ENCODE data around the gene MUC4. TPM values are rescaled to one million over a fixed set of nuclear protein-coding genes. Genes with fewer than 3 reads are reported as not detected.

Gene MUC4
- total RNA-seq, 2 donors from 2014 or later = 0.19 to 0.28 TPM

DNA sequence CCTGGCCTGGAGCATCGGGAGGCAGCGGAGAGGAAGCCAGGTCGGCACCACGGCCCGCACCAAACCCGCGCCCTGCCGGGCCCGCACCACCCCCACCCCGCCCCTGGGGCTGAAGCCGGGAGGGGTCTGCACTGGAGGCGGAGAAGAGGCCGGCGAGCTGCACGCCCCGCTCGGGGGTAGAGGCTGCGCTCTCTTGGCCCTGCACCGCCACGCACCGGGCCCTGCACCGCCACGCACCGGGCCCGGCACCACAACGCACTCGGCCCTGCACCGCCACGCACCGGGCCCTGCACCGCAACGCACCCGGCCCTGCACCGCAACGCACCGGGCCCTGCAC, 49.5 kb downstream of the MUC4 start:
- peaks cover under 1 to 13% of the 10 kb centered on the region in 2 donors for H3K4me1 Mint-ChIP-seq (ENCODE audit: low read depth in 2 of 2)
- no peak overlapping the region for H3K4me3 Mint-ChIP-seq
- peaks cover 10 to 23% of the 10 kb centered on the region in 2 donors for H3K27me3 Mint-ChIP-seq
- no peaks in the 10 kb centered on the region for H3K36me3 Mint-ChIP-seq
- no peak for ATAC-seq
- no peak overlapping the region for H3K27ac Mint-ChIP-seq
- no peak for DNase-seq (ENCODE audit: low spot score)
- H3K9me3 Mint-ChIP-seq = no peaks in the 10 kb centered on the region

GRCh38 chr3:195761567-195762248, 50.0 kb downstream of the MUC4 start:
- H3K4me3 Mint-ChIP-seq = no peak overlapping the region
- no peak overlapping the region for H3K27ac Mint-ChIP-seq
- peaks cover 10 to 28% of the 10 kb centered on the region in 2 donors for H3K27me3 Mint-ChIP-seq
- no peaks in the 10 kb centered on the region for H3K9me3 Mint-ChIP-seq
- H3K4me1 Mint-ChIP-seq (ENCODE audit: low read depth in 2 of 2) = peaks cover 5 to 16% of the 10 kb centered on the region in 2 donors
- ATAC-seq (peak in 1 of 2 donors; percentile 46), DNase-seq (ENCODE audit: low spot score) (no peak)
- no peaks in the 10 kb centered on the region for H3K36me3 Mint-ChIP-seq

DNA sequence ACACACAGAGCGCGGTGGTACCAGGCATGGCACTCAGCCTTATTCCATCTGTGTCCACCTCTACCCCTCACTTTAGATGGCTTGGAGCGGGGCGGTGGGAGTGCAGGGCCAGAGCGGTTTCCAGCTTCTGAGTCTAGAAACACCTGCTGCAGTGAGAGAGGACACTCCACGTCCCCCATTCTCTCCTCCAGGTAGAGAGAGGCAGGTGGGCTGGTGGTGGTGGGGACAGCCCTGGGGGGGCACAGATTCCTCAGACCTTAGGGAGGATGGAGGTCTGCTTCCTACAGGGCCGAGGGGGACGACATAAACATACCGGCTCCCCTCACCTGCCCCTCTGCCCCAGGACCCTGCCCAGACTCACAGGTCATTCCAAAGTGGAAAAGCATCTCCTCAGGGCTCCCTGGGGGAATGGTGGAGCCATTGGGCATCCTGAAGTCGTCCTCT, 50.6 kb downstream of the MUC4 start:
- no peak overlapping the region for H3K4me3 Mint-ChIP-seq
- H3K27me3 Mint-ChIP-seq = peaks cover 10 to 31% of the 10 kb centered on the region in 2 donors
- DNase-seq (ENCODE audit: low spot score) = no peak
- H3K9me3 Mint-ChIP-seq = no peaks in the 10 kb centered on the region
- H3K36me3 Mint-ChIP-seq = no peaks in the 10 kb centered on the region
- peak in 1 of 2 donors; percentile 8 for ATAC-seq
- peaks cover 10 to 22% of the 10 kb centered on the region in 2 donors for H3K4me1 Mint-ChIP-seq (ENCODE audit: low read depth in 2 of 2)
- no peak overlapping the region for H3K27ac Mint-ChIP-seq

DNA sequence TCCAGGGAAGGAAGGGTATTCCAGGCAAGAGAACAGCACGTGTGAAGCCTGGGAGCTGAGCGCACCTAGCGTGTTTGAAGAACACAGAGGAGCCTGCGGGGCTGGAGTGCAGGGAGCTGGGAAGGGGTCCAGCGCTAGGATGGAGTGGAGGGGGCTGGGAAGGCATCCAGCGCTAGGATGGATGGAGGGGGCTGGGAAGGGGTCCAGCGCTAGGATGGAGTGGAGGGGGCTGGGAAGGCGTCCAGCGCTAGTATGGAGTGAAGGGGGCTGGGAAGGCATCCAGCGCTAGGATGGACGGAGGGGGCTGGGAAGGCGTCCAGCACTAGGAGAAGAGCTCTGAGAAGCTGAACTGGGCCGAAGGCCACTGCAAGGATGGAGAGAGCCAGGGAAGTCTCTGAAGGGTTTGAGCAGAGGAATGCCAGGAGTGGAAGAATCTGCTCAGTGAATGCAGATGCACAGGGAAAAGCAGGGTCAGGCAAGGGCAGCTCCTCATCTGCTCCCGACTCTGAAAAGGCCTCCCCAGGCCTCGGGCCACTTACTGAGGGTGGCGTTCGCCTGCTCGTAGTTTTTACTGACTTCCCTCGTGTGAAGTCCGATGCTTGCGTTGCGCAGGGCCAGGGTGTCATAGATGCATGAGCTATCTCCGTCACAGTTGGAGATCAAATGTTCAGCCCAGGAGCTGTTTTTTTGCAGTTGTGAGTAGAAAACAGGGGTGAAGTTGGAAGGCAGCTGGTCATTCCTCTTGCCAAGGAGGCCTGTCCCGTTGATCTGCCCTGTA, 51.2 kb downstream of the MUC4 start:
- Mint-ChIP-seq H3K27ac (no peak overlapping the region), H3K4me3 (peak overlapping the region; percentile 9), H3K36me3 (no peaks in the 10 kb centered on the region), H3K4me1 (ENCODE audit: low read depth in 2 of 2) (peaks cover 16 to 27% of the 10 kb centered on the region in 2 donors), H3K27me3 (peaks cover 10 to 31% of the 10 kb centered on the region in 2 donors), H3K9me3 (no peaks in the 10 kb centered on the region)
- ATAC-seq (no peak), DNase-seq (ENCODE audit: low spot score) (no peak)

DNA sequence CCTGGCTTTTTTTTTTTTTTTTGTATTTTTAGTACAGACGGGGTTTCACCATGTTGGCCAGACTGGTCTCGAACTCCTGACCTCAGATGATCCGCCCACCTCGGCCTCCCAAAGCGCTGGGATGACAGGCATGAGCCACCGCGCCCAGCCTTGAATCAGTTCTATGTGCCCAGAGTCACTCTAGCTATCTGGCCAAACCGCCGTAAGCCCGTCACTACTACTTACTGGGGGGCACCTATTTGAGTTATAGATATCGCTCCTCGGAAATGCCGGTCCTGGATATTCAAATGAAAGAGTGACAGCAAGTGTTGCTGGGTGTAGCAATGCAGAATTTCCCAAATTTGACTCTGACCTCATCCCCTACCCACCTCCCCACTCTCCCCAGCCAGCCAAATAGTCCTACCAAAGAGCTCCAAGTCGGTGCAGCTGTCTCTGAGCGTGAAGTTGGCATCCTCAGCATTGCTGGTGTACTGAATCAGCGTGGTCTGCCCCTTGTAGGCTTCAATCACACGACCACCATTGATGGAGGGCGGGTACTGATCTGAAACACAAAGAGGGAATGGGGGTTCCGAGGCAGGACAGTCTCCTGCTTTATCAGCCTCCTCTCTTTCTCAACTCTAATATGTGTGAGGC, 52.9 kb downstream of the MUC4 start:
- Mint-ChIP-seq H3K9me3 (no peaks in the 10 kb centered on the region), H3K4me3 (no peak overlapping the region), H3K4me1 (ENCODE audit: low read depth in 2 of 2) (peaks cover 23 to 38% of the 10 kb centered on the region in 2 donors), H3K27me3 (peaks cover 8 to 31% of the 10 kb centered on the region in 2 donors), H3K27ac (peak overlapping the region in 1 of 2 donors; percentile 69), H3K36me3 (no peaks in the 10 kb centered on the region)
- DNase-seq (ENCODE audit: low spot score) (no peak), ATAC-seq (no peak)

DNA sequence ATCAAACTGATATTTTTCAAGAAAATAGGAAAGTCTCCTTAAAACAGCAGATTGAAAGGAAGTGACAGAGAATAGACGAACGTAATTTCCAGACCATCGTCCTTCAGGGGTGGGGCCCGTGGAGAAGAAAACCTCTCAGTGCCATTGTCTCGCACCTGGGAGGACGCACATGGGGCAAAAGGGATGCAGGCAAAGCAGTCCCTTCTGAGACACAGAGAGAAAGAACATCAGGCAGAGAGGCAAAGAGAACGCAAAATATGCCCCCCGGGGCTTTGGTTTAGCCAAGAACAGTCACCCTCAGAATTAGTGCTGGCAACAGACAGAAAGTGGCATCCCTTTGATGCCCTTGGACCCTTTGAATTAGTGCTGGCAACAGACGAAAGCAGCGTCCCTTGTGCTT, 53.9 kb downstream of the MUC4 start:
- Mint-ChIP-seq H3K4me1 (ENCODE audit: low read depth in 2 of 2) (peaks cover 23 to 46% of the 10 kb centered on the region in 2 donors), H3K27ac (no peak overlapping the region), H3K9me3 (no peaks in the 10 kb centered on the region), H3K27me3 (peaks cover 8 to 31% of the 10 kb centered on the region in 2 donors), H3K4me3 (no peak overlapping the region), H3K36me3 (no peaks in the 10 kb centered on the region)
- DNase-seq (ENCODE audit: low spot score) = no peak
- no peak for ATAC-seq

GRCh38 chr3:195757438-195757770, 54.3 kb downstream of the MUC4 start:
- DNase-seq (ENCODE audit: low spot score) = no peak
- Mint-ChIP-seq H3K36me3 (no peaks in the 10 kb centered on the region), H3K27ac (peak overlapping the region in 1 of 2 donors; percentile 69), H3K9me3 (no peaks in the 10 kb centered on the region), H3K4me3 (no peak overlapping the region), H3K27me3 (peaks cover 8 to 31% of the 10 kb centered on the region in 2 donors), H3K4me1 (ENCODE audit: low read depth in 2 of 2) (peaks cover 23 to 46% of the 10 kb centered on the region in 2 donors)
- no peak for ATAC-seq

- peaks cover 23 to 48% of the 10 kb centered on the region in 2 donors for H3K4me1 Mint-ChIP-seq (ENCODE audit: low read depth in 2 of 2)
- peak overlapping the region; percentile 46 to 69 for H3K27ac Mint-ChIP-seq
- peaks cover 8 to 31% of the 10 kb centered on the region in 2 donors for H3K27me3 Mint-ChIP-seq
- peak overlapping the region; percentile 65 for H3K4me3 Mint-ChIP-seq
- no peaks in the 10 kb centered on the region for H3K36me3 Mint-ChIP-seq
- H3K9me3 Mint-ChIP-seq = no peaks in the 10 kb centered on the region
- ATAC-seq = peak; percentile 91 to 96
- DNase-seq (ENCODE audit: low spot score) = peak; percentile 90
Measured at GRCh38 chr3:195755791-195756676, 55.7 kb downstream of the MUC4 start.

GRCh38 chr3:195755391-195755790, 56.3 kb downstream of the MUC4 start:
- H3K4me3 Mint-ChIP-seq = peak overlapping the region; percentile 7
- DNase-seq (ENCODE audit: low spot score) (no peak), ATAC-seq (no peak)
- no peaks in the 10 kb centered on the region for H3K36me3 Mint-ChIP-seq
- H3K9me3 Mint-ChIP-seq = no peaks in the 10 kb centered on the region
- H3K27ac Mint-ChIP-seq = peak overlapping the region; percentile 29 to 69
- H3K27me3 Mint-ChIP-seq = peaks cover 8 to 29% of the 10 kb centered on the region in 2 donors
- H3K4me1 Mint-ChIP-seq (ENCODE audit: low read depth in 2 of 2) = peaks cover 23 to 48% of the 10 kb centered on the region in 2 donors

DNA sequence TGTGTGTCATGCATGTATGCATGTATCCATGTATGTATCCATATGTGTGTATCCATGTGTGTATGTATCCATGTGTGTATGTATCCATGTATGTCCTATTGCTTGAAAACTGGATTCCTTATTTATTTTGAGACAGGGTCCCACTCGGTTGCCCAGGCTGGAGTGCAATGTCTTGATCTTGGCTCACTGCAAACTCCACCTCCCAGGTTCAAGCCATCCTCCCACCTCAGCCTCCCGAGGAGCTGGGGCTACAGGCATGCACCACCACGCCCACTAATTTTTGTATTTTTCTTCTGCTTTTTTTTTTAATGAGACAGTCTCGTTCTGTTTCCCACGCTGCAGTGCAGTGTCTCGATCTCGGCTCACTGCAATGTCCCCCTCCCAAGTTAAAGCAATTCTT, 56.8 kb downstream of the MUC4 start:
- H3K4me1 Mint-ChIP-seq (ENCODE audit: low read depth in 2 of 2) = peaks cover 23 to 48% of the 10 kb centered on the region in 2 donors
- H3K4me3 Mint-ChIP-seq = no peak overlapping the region
- H3K36me3 Mint-ChIP-seq = no peaks in the 10 kb centered on the region
- peak overlapping the region; percentile 29 to 69 for H3K27ac Mint-ChIP-seq
- no peak for DNase-seq (ENCODE audit: low spot score)
- H3K9me3 Mint-ChIP-seq = no peaks in the 10 kb centered on the region
- no peak for ATAC-seq
- peaks cover 4 to 24% of the 10 kb centered on the region in 2 donors for H3K27me3 Mint-ChIP-seq

DNA sequence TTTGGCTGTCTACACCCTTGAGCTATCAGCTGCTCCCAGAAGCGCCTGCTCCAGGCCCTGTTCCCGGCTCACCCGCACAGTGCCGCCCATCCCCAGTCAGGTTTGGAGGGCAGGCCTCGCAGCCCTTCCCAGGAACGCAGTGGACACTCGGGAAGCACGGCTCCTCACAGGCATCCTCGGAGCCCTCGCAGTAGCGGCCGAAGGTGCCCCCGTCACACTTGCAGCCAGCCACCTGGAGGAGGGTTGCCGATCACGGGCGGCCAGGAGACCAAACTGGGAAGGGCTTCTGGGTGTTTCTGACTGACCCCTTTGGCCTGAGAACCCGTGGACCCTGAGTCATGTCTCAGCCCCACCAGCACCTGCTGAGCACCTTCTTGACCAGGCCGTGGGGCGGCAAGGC, 57.6 kb downstream of the MUC4 start:
- ATAC-seq (no peak), DNase-seq (ENCODE audit: low spot score) (no peak)
- Mint-ChIP-seq H3K9me3 (no peaks in the 10 kb centered on the region), H3K36me3 (no peaks in the 10 kb centered on the region), H3K27me3 (peaks cover 2 to 17% of the 10 kb centered on the region in 2 donors), H3K4me1 (ENCODE audit: low read depth in 2 of 2) (peaks cover 23 to 46% of the 10 kb centered on the region in 2 donors), H3K27ac (peak overlapping the region in 1 of 2 donors; percentile 69), H3K4me3 (no peak overlapping the region)

GRCh38 chr3:195753581-195753980, 58.1 kb downstream of the MUC4 start:
- ATAC-seq = no peak
- Mint-ChIP-seq H3K9me3 (no peaks in the 10 kb centered on the region), H3K36me3 (no peaks in the 10 kb centered on the region), H3K27ac (peak overlapping the region; percentile 23 to 69), H3K27me3 (peaks cover 2 to 15% of the 10 kb centered on the region in 2 donors), H3K4me3 (no peak overlapping the region), H3K4me1 (ENCODE audit: low read depth in 2 of 2) (peaks cover 29 to 51% of the 10 kb centered on the region in 2 donors)
- DNase-seq (ENCODE audit: low spot score) = no peak
